GM12864 (cell line): ENCODE measurements around the gene SLC49A3.

Experiments used
- DNase-seq: peaks from one replicate; pipeline ENCODE4 v3.0.0-alpha.2; 2011; ENCODE audit warnings: low read depth
- H3K4me3 ChIP-seq: 2 replicates; pipeline ENCODE4 v1.5.1; 2011; ENCODE audit warnings: mild to moderate bottlenecking, low read depth, low read length, control low read depth
- CTCF ChIP-seq: IDR thresholded peaks from 2 replicates; pipeline ENCODE4 v1.5.1; 2011; ENCODE audit warnings: low read depth, mild to moderate bottlenecking, moderate library complexity, low read length, control low read depth, inconsistent platforms; ENCODE audit errors: missing control alignments

Gene SLC49A3

GRCh38 chr4:666436-666810, 22.5 kb downstream of the SLC49A3 start:
- no peak for DNase-seq
- no peak for TF ChIP-seq CTCF
- no peak overlapping the region for H3K4me3 ChIP-seq

- no peak for DNase-seq
- TF ChIP-seq CTCF = no peak
- no peak overlapping the region for H3K4me3 ChIP-seq
These were observed 23.1 kb downstream of the SLC49A3 start for GRCh38 chr4:665751-666435.

GRCh38 chr4:665381-665750, 23.6 kb downstream of the SLC49A3 start:
- no peak for DNase-seq
- no peak for TF ChIP-seq CTCF
- H3K4me3 ChIP-seq = no peak overlapping the region

GRCh38 chr4:664713-665231, 24.2 kb downstream of the SLC49A3 start:
- no peak for TF ChIP-seq CTCF
- H3K4me3 ChIP-seq = no peak overlapping the region
- DNase-seq = no peak

GRCh38 chr4:663438-664428, 25.2 kb downstream of the SLC49A3 start:
- peak; percentile 7 for TF ChIP-seq CTCF
- DNase-seq = no peak
- peak overlapping the region; percentile 57 for H3K4me3 ChIP-seq

- no peak for DNase-seq
- peak overlapping the region; percentile 57 for H3K4me3 ChIP-seq
- TF ChIP-seq CTCF = no peak
These were observed 25.9 kb downstream of the SLC49A3 start for GRCh38 chr4:663046-663437.
